Measurements from ENCODE around the gene PRR5L. TPM values are rescaled to one million over a fixed set of nuclear protein-coding genes. Genes with fewer than 3 reads are reported as not detected.
A peak's percentile ranks its signal among the peaks of the same experiment; 100 is the strongest.

The PRR5L gene
- total and polyA plus RNA-seq, 9 of the 15 experiments (the other 6 are each of a cell fraction or from before 2014, with no cell fraction given): 0.11 to 0.60 (median 0.36) TPM; not detected in 2

- peak; percentile 23; the same call in 1 of the 2 replicates for TF ChIP-seq ZBTB40 (IDR thresholded peaks at IDR 0.05)
- no peak for TF ChIP-seq ZBTB40 (CRISPR knock-in tag; IDR thresholded peaks at IDR 0.05)
- 0 out of 2 replicates have a peak, but pooled peaks have one; percentile 30 for TF ChIP-seq DIDO1 (tag; IDR thresholded peaks at IDR 0.05; ENCODE audit: low read depth)
- TF ChIP-seq NFIC (IDR thresholded peaks at IDR 0.05): no peak
- TF ChIP-seq ZNF175 (CRISPR knock-in tag; IDR thresholded peaks at IDR 0.05; ENCODE audit: low read depth): peak; percentile 86
- peak; percentile 31; the same call in 1 of the 2 replicates for TF ChIP-seq GABPB1 (CRISPR knock-in tag; IDR thresholded peaks at IDR 0.05)
- no peak for TF ChIP-seq JUND (IDR thresholded peaks at IDR 0.05; ENCODE audit: borderline replicate concordance, low read depth, low read length)
- peak; percentile 25; the same call in 1 of the 3 replicates for TF ChIP-seq JUND (tag; IDR thresholded peaks at IDR 0.05; ENCODE audit: borderline replicate concordance, low read depth, low read length)
- no peak for TF ChIP-seq CEBPB (tag; IDR thresholded peaks at IDR 0.05)
- TF ChIP-seq HMGN3 (IDR thresholded peaks at IDR 0.05; ENCODE audit: borderline replicate concordance, extremely low read depth, insufficient read length, low read depth, low read length): no peak
- no peak for TF ChIP-seq ID3 (CRISPR knock-in tag; IDR thresholded peaks at IDR 0.05)
- TF ChIP-seq ID3 (tag; IDR thresholded peaks at IDR 0.05): no peak
- peak; percentile 44; the same call in 1 of the 2 replicates for TF ChIP-seq CXXC5 (CRISPR knock-in tag; IDR thresholded peaks at IDR 0.05)
- TF ChIP-seq KDM2B (CRISPR knock-in tag; IDR thresholded peaks at IDR 0.05): no peak
- TF ChIP-seq TFAP4 (CRISPR knock-in tag; IDR thresholded peaks at IDR 0.05; ENCODE audit: borderline replicate concordance): peak; percentile 63; the same call in 1 of the 2 replicates
- no peak for TF ChIP-seq NKRF (IDR thresholded peaks at IDR 0.05; ENCODE audit: borderline replicate concordance)
Measured at GRCh38 chr11:36411202-36411640, 115.1 kb downstream of the PRR5L start (continued).

Measured in K562 (cell line).